Tibial nerve (tissue), 4 donors: Measurements from ENCODE around the gene ZNHIT1. TPM values are rescaled to one million over a fixed set of nuclear protein-coding genes. Genes with fewer than 3 reads are reported as not detected.
"Not testable (repeated sequence)": the region's sequence is repeated elsewhere in the genome, so short reads cannot be mapped to it uniquely, and the experiment has no call there.

Source experiments
- DNase-seq, 2 donors: peaks; one replicate each; pipeline ENCODE4 v3.0.0-alpha.2; 2019; ENCODE audit warnings: low spot score in 2 of 2
- H3K27ac ChIP-seq, 4 donors: fragments of 200-600 bp; sonication (generic) in 3 of 4; one replicate each; pipeline ENCODE4 v1.5.1; 2017 to 2019; ENCODE audit warnings: mild to moderate bottlenecking in 1 of 4
- H3K27me3 ChIP-seq, 2 donors: fragments of 200-600 bp; sonication (generic) in 1 of 2; one replicate each; pipeline versions ENCODE4 v1.5.1 to v1.6.0; 2017 to 2019
- H3K36me3 ChIP-seq, 3 donors: fragments of 200-600 bp; sonication (generic); one replicate each; pipeline ENCODE4 v1.5.1; 2018 to 2019
- H3K4me1 ChIP-seq, 4 donors: fragments of 200-600 bp; sonication (generic) in 3 of 4; one replicate each; pipeline ENCODE4 v1.5.1; 2017 to 2019
- H3K4me3 ChIP-seq, 4 donors: fragments of 200-600 bp; sonication (generic) in 3 of 4; one replicate each; pipeline ENCODE4 v1.5.1; 2017 to 2019; ENCODE audit warnings: mild to moderate bottlenecking in 1 of 4, moderate library complexity in 1 of 4
- H3K9me3 ChIP-seq, 4 donors: fragments of 200-600 bp; sonication (generic) in 3 of 4; one replicate each; pipeline ENCODE4 v1.5.1; 2017 to 2019
- CTCF ChIP-seq, 5 experiments: fragments of 200-600 bp in 3 of 5; fragments of 450-650 bp in 2 of 5; sonication (generic) in 3 of 5; IDR thresholded peaks; one replicate each; pipeline ENCODE4 v1.5.1; 2016 to 2019; ENCODE audit warnings: antibody characterized with exemption in 5 of 5, mild to moderate bottlenecking in 3 of 5, moderate library complexity in 2 of 5
- EP300 ChIP-seq, 2 donors: sonication (generic); formaldehyde crosslinking; IDR thresholded peaks; one replicate each; pipeline ENCODE4 v1.6.1; 2017; ENCODE audit warnings: antibody characterized with exemption in 2 of 2, mild to moderate bottlenecking in 1 of 2
- POLR2A ChIP-seq, 2 donors: fragments of 450-650 bp; IDR thresholded peaks; one replicate each; pipeline ENCODE4 v1.6.1; 2017; ENCODE audit warnings: antibody characterized with exemption in 2 of 2, mild to moderate bottlenecking in 2 of 2, moderate library complexity in 2 of 2
- WGBS, 2 donors: methylation state at CpG; one replicate each; pipeline ENCODE4 v1.1.5; 2018; 5-methylcytosine and 5-hydroxymethylcytosine counted together
- total RNA-seq, 4 donors: library from RNA; depleted of rRNA; stranded (reverse); fragments of >200 nt; gene quantifications; one replicate each; pipeline ENCODE4 v1.1.0, GENCODE V29; 2016

Gene ZNHIT1
- total RNA-seq, 4 donors from 2014 or later = 90.5 to 113 (median 99.3) TPM

DNA sequence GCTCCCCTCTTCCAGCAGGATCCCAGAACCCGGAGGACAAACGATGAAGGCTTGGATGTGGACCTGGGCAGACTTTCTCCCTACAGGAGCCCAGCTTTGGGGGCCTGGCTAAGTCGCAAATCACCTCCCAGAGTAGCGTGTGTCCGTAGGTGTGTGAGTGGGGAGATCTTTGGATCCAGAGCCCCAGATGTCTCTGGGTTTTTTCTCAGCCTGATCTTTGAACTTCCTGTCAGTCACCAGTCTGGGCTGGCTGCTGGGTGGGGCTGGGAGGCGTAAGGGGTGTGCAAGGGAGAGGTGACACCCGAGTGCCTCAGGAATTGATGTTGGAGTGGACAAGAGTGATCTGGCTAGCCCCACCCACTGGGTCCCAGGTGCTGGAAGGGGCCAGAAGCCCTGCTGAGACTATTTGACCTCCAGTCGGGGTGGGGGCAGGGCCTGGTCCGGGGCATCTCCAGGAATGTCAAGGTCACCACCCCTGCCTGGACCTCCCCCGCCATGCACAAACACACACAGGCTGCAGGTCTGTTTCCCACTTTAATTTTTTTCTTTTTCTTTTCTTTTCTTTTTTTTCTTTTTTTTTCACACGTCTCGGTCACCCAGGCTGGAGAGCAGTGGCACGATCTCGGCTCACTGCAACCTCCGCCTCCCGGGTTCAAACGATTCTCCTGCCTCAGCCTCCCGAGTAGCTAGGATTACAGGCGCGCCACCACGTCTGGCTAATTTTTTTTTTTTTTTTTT, 16.9 kb upstream of the ZNHIT1 start, which contains the start of gene MOGAT3:
MOGAT3 (minus strand) TSS at position 175 of the 738 bp plus-strand sequence. CDS start 182 bp downstream, outside the sequence.
- no peaks in the 10 kb centered on the region for H3K9me3 ChIP-seq
- peaks cover 2 to 59% of the 10 kb centered on the region in 2 donors for H3K27me3 ChIP-seq
- no peak for DNase-seq
- WGBS, 2 donors = 27 to 45% methylated on average over 19 to 21 of the region's 21 CpGs
- no peak for TF ChIP-seq CTCF (IDR thresholded peaks at IDR 0.05)
- TF ChIP-seq EP300 (IDR thresholded peaks at IDR 0.05) = no peak
- TF ChIP-seq POLR2A (IDR thresholded peaks at IDR 0.05) = no peak
- peak within 1 kb of the TSS in 1 of 4 donors; percentile 56 for H3K27ac ChIP-seq
- peaks cover 0 to 5% (median 0%) of the 10 kb centered on the region in 3 donors for H3K36me3 ChIP-seq
- H3K4me3 ChIP-seq = peak within 1 kb of the TSS in 2 of 4 donors; percentile 11 to 22
- H3K4me1 ChIP-seq = peaks cover 0 to 11% (median 5%) of the 10 kb centered on the region in 4 donors

GRCh38 chr7:101201695-101202602, 16.0 kb upstream of the ZNHIT1 start:
- H3K4me3 ChIP-seq = peak overlapping the region in 2 of 4 donors; percentile 11 to 22
- WGBS, 2 donors = 10 to 15% methylated on average over 17 to 52 of the region's 75 CpGs
- no peak for TF ChIP-seq CTCF (IDR thresholded peaks at IDR 0.05)
- TF ChIP-seq EP300 (IDR thresholded peaks at IDR 0.05) = no peak
- no peak for TF ChIP-seq POLR2A (IDR thresholded peaks at IDR 0.05)

GRCh38 chr7:101202603-101202918, 15.4 kb upstream of the ZNHIT1 start:
- H3K9me3 ChIP-seq = no peaks in the 10 kb centered on the region
- H3K4me3 ChIP-seq = no peak overlapping the region
- peaks cover 2 to 55% of the 10 kb centered on the region in 2 donors for H3K27me3 ChIP-seq
- TF ChIP-seq CTCF (IDR thresholded peaks at IDR 0.05) = no peak
- TF ChIP-seq EP300 (IDR thresholded peaks at IDR 0.05) = no peak
- no peak for TF ChIP-seq POLR2A (IDR thresholded peaks at IDR 0.05)
- 85% methylated on average over 5 of the region's 5 CpGs for WGBS, 2 donors
- no peak overlapping the region for H3K27ac ChIP-seq
- DNase-seq = no peak
- H3K36me3 ChIP-seq = peaks cover 0 to 20% (median 1%) of the 10 kb centered on the region in 3 donors
- peaks cover 0 to 11% (median 5%) of the 10 kb centered on the region in 4 donors for H3K4me1 ChIP-seq

More at GRCh38 chr7:101201695-101202602, 16.0 kb upstream of the ZNHIT1 start:
- Histone ChIP-seq H3K9me3 (no peaks in the 10 kb centered on the region), H3K27ac (peak overlapping the region in 1 of 4 donors; percentile 10), H3K27me3 (peaks cover 2 to 55% of the 10 kb centered on the region in 2 donors), H3K4me1 (peaks cover 0 to 11% (median 5%) of the 10 kb centered on the region in 4 donors), H3K36me3 (peaks cover 0 to 14% (median 0%) of the 10 kb centered on the region in 3 donors)
- no peak for DNase-seq

DNA sequence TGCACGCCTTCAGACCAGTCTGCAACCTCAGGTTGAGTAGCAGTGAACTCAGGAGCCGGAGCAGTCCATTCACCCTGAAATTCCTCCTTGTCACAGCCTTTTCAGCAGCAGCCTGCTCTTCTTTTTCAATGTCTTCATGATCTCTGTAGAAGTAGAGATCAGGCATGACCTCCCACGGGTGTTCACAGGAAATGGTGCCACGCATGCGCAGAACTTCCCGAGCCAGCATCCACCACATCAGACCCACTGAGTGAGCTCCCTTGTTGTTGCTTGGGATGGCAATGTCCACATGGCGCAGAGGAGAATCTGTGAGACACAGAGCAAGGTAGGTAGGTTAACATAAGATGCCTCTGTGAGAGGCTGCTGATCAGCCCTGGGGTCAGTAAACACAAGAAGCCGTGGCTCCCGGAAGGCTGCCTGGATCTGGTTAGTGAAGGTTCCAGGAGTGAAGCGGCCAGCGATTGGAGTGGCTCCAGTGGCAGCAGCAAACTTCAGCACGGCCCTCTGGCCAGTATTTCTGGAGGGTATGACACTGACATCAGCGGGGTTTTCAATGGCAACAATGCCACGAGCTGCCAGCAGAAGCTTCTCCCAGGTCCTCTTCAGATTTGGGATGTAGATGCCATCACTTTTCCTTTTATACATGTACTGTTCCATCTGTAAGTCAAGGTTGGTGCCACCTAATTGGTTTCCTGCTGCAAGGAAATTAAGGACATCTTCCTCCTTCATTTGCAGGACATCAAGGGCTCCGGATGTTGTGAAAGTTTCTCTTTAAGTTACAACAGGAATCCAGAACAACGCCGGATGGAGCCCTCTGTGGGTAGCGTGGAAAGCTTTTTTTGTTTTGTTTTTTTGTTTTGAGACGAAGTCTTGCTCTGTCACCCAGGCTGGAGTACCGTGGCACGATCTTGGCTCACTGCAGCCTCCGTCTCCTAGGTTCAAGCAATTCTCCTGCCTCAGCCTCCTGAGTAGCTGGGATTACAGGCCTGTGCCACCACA, 13.9 kb upstream of the ZNHIT1 start:
- H3K9me3 ChIP-seq, H3K4me3 ChIP-seq, H3K27ac ChIP-seq, DNase-seq: not testable (repeated sequence)
- H3K36me3 ChIP-seq = peaks cover 0 to 35% (median 4%) of the 10 kb centered on the region in 3 donors
- peaks cover 2 to 43% of the 10 kb centered on the region in 2 donors for H3K27me3 ChIP-seq
- WGBS, 2 donors = 59 to 65% methylated on average over 22 of the region's 22 CpGs
- peaks cover 0 to 11% (median 5%) of the 10 kb centered on the region in 4 donors for H3K4me1 ChIP-seq
